LNCaP clone FGC (cell line): ENCODE data around the gene CFDP1.

Experiments
- DNase-seq: peaks from one replicate; pipeline ENCODE4 v3.0.0-alpha.2; 2011; ENCODE audit warnings: low read depth
- H3K4me3 ChIP-seq: 2 replicates; pipeline ENCODE4 v1.5.1; 2011; ENCODE audit warnings: mild to moderate bottlenecking, low read depth, low read length, control low read depth
- TF ChIP-seq, protein P1 (sequence below): IDR thresholded peaks from 2 replicates; pipeline ENCODE4 v1.5.1; 2012; ENCODE audit warnings: mild to moderate bottlenecking; ENCODE audit not compliant: control insufficient read depth, insufficient read depth; ENCODE audit errors: extremely low read depth

The CFDP1 gene

GRCh38 chr16:75262104-75262799, 171.1 kb downstream of the CFDP1 start:
- DNase-seq = no peak
- TF ChIP-seq, protein P1, sequence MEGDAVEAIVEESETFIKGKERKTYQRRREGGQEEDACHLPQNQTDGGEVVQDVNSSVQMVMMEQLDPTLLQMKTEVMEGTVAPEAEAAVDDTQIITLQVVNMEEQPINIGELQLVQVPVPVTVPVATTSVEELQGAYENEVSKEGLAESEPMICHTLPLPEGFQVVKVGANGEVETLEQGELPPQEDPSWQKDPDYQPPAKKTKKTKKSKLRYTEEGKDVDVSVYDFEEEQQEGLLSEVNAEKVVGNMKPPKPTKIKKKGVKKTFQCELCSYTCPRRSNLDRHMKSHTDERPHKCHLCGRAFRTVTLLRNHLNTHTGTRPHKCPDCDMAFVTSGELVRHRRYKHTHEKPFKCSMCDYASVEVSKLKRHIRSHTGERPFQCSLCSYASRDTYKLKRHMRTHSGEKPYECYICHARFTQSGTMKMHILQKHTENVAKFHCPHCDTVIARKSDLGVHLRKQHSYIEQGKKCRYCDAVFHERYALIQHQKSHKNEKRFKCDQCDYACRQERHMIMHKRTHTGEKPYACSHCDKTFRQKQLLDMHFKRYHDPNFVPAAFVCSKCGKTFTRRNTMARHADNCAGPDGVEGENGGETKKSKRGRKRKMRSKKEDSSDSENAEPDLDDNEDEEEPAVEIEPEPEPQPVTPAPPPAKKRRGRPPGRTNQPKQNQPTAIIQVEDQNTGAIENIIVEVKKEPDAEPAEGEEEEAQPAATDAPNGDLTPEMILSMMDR = no peak
- no peak overlapping the region for H3K4me3 ChIP-seq

GRCh38 chr16:75261590-75262078, 171.7 kb downstream of the CFDP1 start:
- H3K4me3 ChIP-seq = no peak overlapping the region
- TF ChIP-seq, protein P1 = no peak
- no peak for DNase-seq

- no peak overlapping the region for H3K4me3 ChIP-seq
- TF ChIP-seq, protein P1 = no peak
- no peak for DNase-seq
Observed at GRCh38 chr16:75260851-75261589, 172.3 kb downstream of the CFDP1 start.

- TF ChIP-seq, protein P1 = no peak
- no peak overlapping the region for H3K4me3 ChIP-seq
- no peak for DNase-seq
Observed at GRCh38 chr16:75258807-75259141, 174.5 kb downstream of the CFDP1 start.

GRCh38 chr16:75257886-75258806, 175.2 kb downstream of the CFDP1 start:
- TF ChIP-seq, protein P1 = no peak
- H3K4me3 ChIP-seq = no peak overlapping the region
- no peak for DNase-seq

GRCh38 chr16:75256696-75257343, 176.5 kb downstream of the CFDP1 start:
- DNase-seq = no peak

More at GRCh38 chr16:75256696-75257343, 176.5 kb downstream of the CFDP1 start:
- H3K4me3 ChIP-seq = no peak overlapping the region
- TF ChIP-seq, protein P1 = no peak
